Neural cell (in vitro differentiated cells): ENCODE results near the gene ACAP3. TPM values are rescaled to one million over a fixed set of nuclear protein-coding genes. Genes with fewer than 3 reads are reported as not detected.

Source experiments
- H2AFZ ChIP-seq: fragments of 200-600, 300-800 bp; sonication (generic), shearing (Covaris generic); 2 replicates; pipeline ENCODE4 v1.6.0; 2014; ENCODE audit warnings: low read depth, mild to moderate bottlenecking, antibody characterized with exemption, low read length, moderate library complexity
- H3F3A ChIP-seq: fragments of 200-600 bp; shearing (Covaris generic); 2 replicates; pipeline ENCODE4 v1.6.1; 2016; ENCODE audit warnings: mild to moderate bottlenecking, moderate library complexity, mixed read lengths, antibody characterized with exemption, low read length; ENCODE audit not compliant: insufficient read depth, poor library complexity, severe bottlenecking
- H3K27ac ChIP-seq: fragments of 200-600, 300-800 bp; sonication (generic), shearing (Covaris generic); 2 replicates; pipeline ENCODE4 v1.5.1; 2014; ENCODE audit warnings: mild to moderate bottlenecking, low read length, moderate library complexity
- H3K27me3 ChIP-seq: fragments of 300-800, 200-600 bp; sonication (generic), shearing (Covaris generic); 2 replicates; pipeline ENCODE4 v1.6.0; 2014; ENCODE audit warnings: mild to moderate bottlenecking, low read depth, low read length, moderate library complexity; ENCODE audit not compliant: insufficient read depth
- H3K36me3 ChIP-seq: fragments of 300-800, 200-600 bp; sonication (generic), shearing (Covaris generic); 2 replicates; pipeline ENCODE4 v1.5.1; 2014; ENCODE audit warnings: mild to moderate bottlenecking, antibody characterized with exemption, low read length, moderate library complexity; ENCODE audit not compliant: insufficient read depth
- H3K4me2 ChIP-seq: fragments of 300-800, 200-600 bp; sonication (generic), shearing (Covaris generic); 2 replicates; pipeline ENCODE4 v1.6.0; 2014; ENCODE audit warnings: mild to moderate bottlenecking, low read length
- H3K4me3 ChIP-seq: fragments of 300-800, 200-600 bp; sonication (generic), shearing (Covaris generic); 2 replicates; pipeline ENCODE4 v1.5.1; 2014; ENCODE audit warnings: mild to moderate bottlenecking, low read length, moderate library complexity
- H3K79me2 ChIP-seq: fragments of 200-600 bp; shearing (Covaris generic); replicated peaks from 2 replicates; pipeline ENCODE4 v1.6.0; 2014; ENCODE audit warnings: mild to moderate bottlenecking, low read length, moderate library complexity; ENCODE audit not compliant: insufficient read depth
- H3K9ac ChIP-seq: fragments of 300-800, 200-600 bp; sonication (generic), shearing (Covaris generic); 2 replicates; pipeline ENCODE4 v1.6.1; 2016; ENCODE audit warnings: mild to moderate bottlenecking, low read length, mixed read lengths
- H3K9me2 ChIP-seq: fragments of 200-600 bp; shearing (Covaris generic); 2 replicates; pipeline ENCODE4 v1.6.1; 2016; ENCODE audit warnings: mild to moderate bottlenecking, low read length, mixed read lengths; ENCODE audit not compliant: insufficient read depth
- H3K9me3 ChIP-seq: fragments of 200-600, 300-800 bp; sonication (generic), shearing (Covaris generic); 2 replicates; pipeline ENCODE4 v1.6.1; 2016; ENCODE audit warnings: mild to moderate bottlenecking, mixed run types, low read length, moderate library complexity, mixed read lengths
- H4K20me1 ChIP-seq: fragments of 200-600 bp; shearing (Covaris generic); 2 replicates; pipeline ENCODE4 v1.6.1; 2016; ENCODE audit warnings: mild to moderate bottlenecking, mixed run types; ENCODE audit not compliant: insufficient read depth
- EP300 ChIP-seq: fragments of 450-650 bp; conservative IDR thresholded peaks from 2 replicates; pipeline ENCODE4 v1.6.1; 2014; ENCODE audit warnings: antibody characterized with exemption, mild to moderate bottlenecking, moderate library complexity; ENCODE audit not compliant: poor library complexity, severe bottlenecking
- EZH2 ChIP-seq: fragments of 200-600, 300-800 bp; shearing (Covaris generic), sonication (generic); IDR thresholded peaks from 2 replicates; pipeline ENCODE4 v1.6.1; 2014; ENCODE audit warnings: antibody characterized with exemption, low read length, borderline replicate concordance, mild to moderate bottlenecking; ENCODE audit not compliant: insufficient read depth, poor library complexity, severe bottlenecking
- MXI1 ChIP-seq: fragments of 450-650 bp; conservative IDR thresholded peaks from 2 replicates; pipeline ENCODE4 v1.6.1; 2014; ENCODE audit warnings: antibody characterized with exemption, mild to moderate bottlenecking; ENCODE audit not compliant: poor library complexity, severe bottlenecking
- POLR2AphosphoS5 ChIP-seq: IDR thresholded peaks from 2 replicates; pipeline ENCODE4 v1.6.1; 2012
- RAD21 ChIP-seq: fragments of 450-650 bp; conservative IDR thresholded peaks from 2 replicates; pipeline ENCODE4 v1.6.1; 2014; ENCODE audit warnings: antibody characterized with exemption, mild to moderate bottlenecking, moderate library complexity
- SMC3 ChIP-seq: fragments of 450-650 bp; conservative IDR thresholded peaks from 2 replicates; pipeline ENCODE4 v1.6.1; 2014; ENCODE audit warnings: antibody characterized with exemption, mild to moderate bottlenecking, moderate library complexity; ENCODE audit not compliant: poor library complexity
- TAF1 ChIP-seq: IDR thresholded peaks from 2 replicates; pipeline ENCODE4 v1.6.1; 2012; ENCODE audit warnings: low read depth
- polyA plus RNA-seq: library from polyadenylated mRNA; depleted of rRNA; stranded (reverse); fragments of >200 nt; gene quantifications from 2 replicates; pipeline ENCODE4 v1.2.3, GENCODE V29; 2014
- TF ChIP-seq, protein P1 (sequence below): IDR thresholded peaks from 2 replicates; pipeline ENCODE4 v1.6.1; 2012; ENCODE audit warnings: borderline replicate concordance
- TF ChIP-seq, protein P2 (sequence below): fragments of 450-650 bp; IDR thresholded peaks from 2 replicates; pipeline ENCODE4 v1.5.1; 2014; ENCODE audit warnings: antibody characterized with exemption, mild to moderate bottlenecking, moderate library complexity; ENCODE audit not compliant: poor library complexity, severe bottlenecking

Gene ACAP3
- polyA plus RNA-seq, 1 donor from 2014 or later, result 186 TPM

DNA sequence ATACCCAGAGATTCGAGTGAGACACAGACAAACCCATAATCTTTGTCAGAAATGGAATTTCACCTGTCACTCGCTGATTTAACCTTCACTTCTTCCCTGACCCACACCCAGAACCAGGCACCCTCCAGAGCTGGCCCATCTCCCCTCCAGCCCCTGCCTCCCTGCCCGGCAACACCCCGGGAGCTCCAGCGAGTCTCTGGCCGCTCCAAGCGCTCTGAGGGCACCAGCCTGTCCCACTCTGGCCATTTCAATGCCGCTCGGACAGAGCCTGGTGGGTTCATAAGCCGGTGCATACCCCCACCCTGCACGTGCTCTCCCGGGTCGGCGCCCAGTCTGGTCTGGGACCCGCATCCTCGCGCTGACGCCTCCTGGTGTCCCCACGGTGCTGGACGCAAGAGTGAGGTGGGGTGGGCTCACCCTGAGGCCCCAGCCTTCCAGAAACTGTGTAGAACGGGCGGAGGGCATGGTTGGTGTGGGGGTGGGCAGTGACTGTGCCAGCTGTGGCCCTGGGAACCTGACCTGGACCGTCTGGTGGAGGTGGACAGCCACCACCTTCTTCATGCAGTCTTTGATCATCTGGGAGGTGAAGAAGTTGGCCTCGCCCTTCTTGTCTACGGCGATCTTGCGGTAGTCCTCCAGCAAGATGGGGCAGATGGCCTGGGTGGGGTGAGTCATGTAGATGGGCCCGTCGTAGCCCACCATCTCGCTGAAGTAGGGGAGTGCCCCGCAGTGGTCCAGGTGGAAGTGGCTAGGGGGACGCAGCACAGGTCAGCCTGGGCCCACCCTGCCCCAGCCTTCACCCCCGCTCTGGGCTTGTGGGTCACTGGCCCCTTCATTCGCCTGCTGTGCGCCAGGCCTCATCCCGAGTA lies 11.3 kb upstream of the ACAP3 start:
- Histone ChIP-seq H2AFZ (no peak overlapping the region), H3K9me2 (no peaks in the 10 kb centered on the region), H4K20me1 (peaks cover 16% of the 10 kb centered on the region), H3K4me2 (no peak overlapping the region), H3K36me3 (no peaks in the 10 kb centered on the region), H3K27me3 (no peaks in the 10 kb centered on the region), H3K79me2 (peaks cover 17% of the 10 kb centered on the region), H3F3A (no peaks in the 10 kb centered on the region), H3K9ac (no peak overlapping the region), H3K4me3 (no peak overlapping the region), H3K9me3 (no peaks in the 10 kb centered on the region), H3K27ac (no peak overlapping the region)
- TF ChIP-seq POLR2AphosphoS5 (no peak), SMC3 (no peak), EP300 (no peak), RAD21 (no peak), MXI1 (no peak), EZH2 (no peak), TAF1 (no peak)
- TF ChIP-seq, protein P1, sequence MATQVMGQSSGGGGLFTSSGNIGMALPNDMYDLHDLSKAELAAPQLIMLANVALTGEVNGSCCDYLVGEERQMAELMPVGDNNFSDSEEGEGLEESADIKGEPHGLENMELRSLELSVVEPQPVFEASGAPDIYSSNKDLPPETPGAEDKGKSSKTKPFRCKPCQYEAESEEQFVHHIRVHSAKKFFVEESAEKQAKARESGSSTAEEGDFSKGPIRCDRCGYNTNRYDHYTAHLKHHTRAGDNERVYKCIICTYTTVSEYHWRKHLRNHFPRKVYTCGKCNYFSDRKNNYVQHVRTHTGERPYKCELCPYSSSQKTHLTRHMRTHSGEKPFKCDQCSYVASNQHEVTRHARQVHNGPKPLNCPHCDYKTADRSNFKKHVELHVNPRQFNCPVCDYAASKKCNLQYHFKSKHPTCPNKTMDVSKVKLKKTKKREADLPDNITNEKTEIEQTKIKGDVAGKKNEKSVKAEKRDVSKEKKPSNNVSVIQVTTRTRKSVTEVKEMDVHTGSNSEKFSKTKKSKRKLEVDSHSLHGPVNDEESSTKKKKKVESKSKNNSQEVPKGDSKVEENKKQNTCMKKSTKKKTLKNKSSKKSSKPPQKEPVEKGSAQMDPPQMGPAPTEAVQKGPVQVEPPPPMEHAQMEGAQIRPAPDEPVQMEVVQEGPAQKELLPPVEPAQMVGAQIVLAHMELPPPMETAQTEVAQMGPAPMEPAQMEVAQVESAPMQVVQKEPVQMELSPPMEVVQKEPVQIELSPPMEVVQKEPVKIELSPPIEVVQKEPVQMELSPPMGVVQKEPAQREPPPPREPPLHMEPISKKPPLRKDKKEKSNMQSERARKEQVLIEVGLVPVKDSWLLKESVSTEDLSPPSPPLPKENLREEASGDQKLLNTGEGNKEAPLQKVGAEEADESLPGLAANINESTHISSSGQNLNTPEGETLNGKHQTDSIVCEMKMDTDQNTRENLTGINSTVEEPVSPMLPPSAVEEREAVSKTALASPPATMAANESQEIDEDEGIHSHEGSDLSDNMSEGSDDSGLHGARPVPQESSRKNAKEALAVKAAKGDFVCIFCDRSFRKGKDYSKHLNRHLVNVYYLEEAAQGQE, result no peak
- TF ChIP-seq, protein P2, sequence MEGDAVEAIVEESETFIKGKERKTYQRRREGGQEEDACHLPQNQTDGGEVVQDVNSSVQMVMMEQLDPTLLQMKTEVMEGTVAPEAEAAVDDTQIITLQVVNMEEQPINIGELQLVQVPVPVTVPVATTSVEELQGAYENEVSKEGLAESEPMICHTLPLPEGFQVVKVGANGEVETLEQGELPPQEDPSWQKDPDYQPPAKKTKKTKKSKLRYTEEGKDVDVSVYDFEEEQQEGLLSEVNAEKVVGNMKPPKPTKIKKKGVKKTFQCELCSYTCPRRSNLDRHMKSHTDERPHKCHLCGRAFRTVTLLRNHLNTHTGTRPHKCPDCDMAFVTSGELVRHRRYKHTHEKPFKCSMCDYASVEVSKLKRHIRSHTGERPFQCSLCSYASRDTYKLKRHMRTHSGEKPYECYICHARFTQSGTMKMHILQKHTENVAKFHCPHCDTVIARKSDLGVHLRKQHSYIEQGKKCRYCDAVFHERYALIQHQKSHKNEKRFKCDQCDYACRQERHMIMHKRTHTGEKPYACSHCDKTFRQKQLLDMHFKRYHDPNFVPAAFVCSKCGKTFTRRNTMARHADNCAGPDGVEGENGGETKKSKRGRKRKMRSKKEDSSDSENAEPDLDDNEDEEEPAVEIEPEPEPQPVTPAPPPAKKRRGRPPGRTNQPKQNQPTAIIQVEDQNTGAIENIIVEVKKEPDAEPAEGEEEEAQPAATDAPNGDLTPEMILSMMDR, result no peak

DNA sequence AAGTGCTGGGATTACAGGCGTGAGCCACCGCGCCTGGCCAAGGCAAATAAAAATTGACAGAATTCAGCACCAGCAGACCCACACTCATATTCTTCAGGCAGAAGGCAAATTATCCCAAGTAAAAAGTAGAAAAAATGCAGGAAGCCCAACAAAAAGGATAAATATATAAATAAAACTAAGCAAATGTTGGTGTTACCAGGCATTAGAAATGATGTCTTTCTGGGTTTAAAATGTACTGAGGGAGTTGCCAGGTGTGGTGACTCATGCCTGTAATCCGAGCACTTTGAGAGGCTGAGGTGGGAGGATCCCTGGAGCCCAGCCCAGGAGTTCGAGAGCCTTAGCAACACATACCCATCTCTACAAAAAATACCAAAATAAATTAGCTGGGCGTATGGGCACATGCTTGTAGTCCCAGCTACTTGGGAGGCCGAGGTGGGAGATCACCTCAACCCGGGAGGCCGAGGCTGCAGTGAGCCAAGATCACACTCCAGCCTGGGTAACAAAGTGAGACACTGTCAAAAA lies 10.5 kb upstream of the ACAP3 start:
- no peak overlapping the region for H3K9ac ChIP-seq
- no peak overlapping the region for H3K27ac ChIP-seq
- no peak overlapping the region for H3K4me2 ChIP-seq
- H2AFZ ChIP-seq, result no peak overlapping the region
- no peaks in the 10 kb centered on the region for H3K36me3 ChIP-seq
- peaks cover 13% of the 10 kb centered on the region for H3K79me2 ChIP-seq
- H3K9me3 ChIP-seq, result no peaks in the 10 kb centered on the region
- no peaks in the 10 kb centered on the region for H3K27me3 ChIP-seq
- H3K9me2 ChIP-seq, result no peaks in the 10 kb centered on the region
- TF ChIP-seq, protein P2, result no peak
- no peak for TF ChIP-seq MXI1
- no peak for TF ChIP-seq TAF1
- TF ChIP-seq POLR2AphosphoS5, result no peak
- TF ChIP-seq RAD21, result no peak
- no peak for TF ChIP-seq EP300
- no peak for TF ChIP-seq EZH2
- TF ChIP-seq, protein P1, result no peak
- TF ChIP-seq SMC3, result no peak
- no peaks in the 10 kb centered on the region for H3F3A ChIP-seq
- no peak overlapping the region for H3K4me3 ChIP-seq
- peaks cover 16% of the 10 kb centered on the region for H4K20me1 ChIP-seq
